Measurements from ENCODE around the gene RPS6KA4.

DNA sequence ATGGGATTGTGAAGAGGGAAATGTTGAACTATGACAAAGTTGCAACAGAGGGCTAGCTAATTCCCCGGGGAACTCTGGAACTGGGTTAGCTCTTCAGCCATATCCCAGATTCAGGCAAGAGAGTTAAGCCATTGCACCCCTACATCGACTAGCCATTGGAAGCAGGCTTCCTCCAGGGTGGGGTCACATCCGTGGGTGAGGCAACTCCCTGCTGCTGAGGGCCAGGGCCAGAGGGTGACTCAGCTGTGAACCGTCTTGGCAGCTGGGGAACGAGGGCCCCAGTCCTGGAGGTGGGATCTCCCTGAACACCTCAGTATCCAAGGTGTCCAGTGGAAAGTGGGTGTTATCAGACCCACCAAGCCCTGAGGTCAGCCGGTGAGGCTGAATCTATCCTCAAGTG lies 41.1 kb downstream of the RPS6KA4 start:
- TF ChIP-seq, protein P1, sequence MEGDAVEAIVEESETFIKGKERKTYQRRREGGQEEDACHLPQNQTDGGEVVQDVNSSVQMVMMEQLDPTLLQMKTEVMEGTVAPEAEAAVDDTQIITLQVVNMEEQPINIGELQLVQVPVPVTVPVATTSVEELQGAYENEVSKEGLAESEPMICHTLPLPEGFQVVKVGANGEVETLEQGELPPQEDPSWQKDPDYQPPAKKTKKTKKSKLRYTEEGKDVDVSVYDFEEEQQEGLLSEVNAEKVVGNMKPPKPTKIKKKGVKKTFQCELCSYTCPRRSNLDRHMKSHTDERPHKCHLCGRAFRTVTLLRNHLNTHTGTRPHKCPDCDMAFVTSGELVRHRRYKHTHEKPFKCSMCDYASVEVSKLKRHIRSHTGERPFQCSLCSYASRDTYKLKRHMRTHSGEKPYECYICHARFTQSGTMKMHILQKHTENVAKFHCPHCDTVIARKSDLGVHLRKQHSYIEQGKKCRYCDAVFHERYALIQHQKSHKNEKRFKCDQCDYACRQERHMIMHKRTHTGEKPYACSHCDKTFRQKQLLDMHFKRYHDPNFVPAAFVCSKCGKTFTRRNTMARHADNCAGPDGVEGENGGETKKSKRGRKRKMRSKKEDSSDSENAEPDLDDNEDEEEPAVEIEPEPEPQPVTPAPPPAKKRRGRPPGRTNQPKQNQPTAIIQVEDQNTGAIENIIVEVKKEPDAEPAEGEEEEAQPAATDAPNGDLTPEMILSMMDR (conservative IDR thresholded peaks at IDR 0.05; ENCODE audit: low read depth, low read length), result no peak
- no peak for TF ChIP-seq EZH2 (IDR thresholded peaks at IDR 0.05; ENCODE audit: borderline replicate concordance, low read depth, low read length, poor library complexity, severe bottlenecking)

Data from A673 (cell line).